ENCODE results near the gene ATF4.

- no peak for TF ChIP-seq CTCF (IDR thresholded peaks at IDR 0.05; ENCODE audit: low read length)
- no peak for TF ChIP-seq EZH2 (IDR thresholded peaks at IDR 0.05; ENCODE audit: borderline replicate concordance, low read length)
Observed at GRCh38 chr22:39517470-39517869, 2.9 kb upstream of the ATF4 start.

Data from OCI-LY1 (cell line).